GM21423 (cell line): ENCODE results near the gene BABAM2.

Experiments used
- ATAC-seq: cut with Tn5 transposase; IDR thresholded peaks from one replicate; pipeline ENCODE4 v1.9.1; 2021; ENCODE audit warnings: mild to moderate bottlenecking, moderate library complexity; ENCODE audit not compliant: unreplicated experiment

Gene BABAM2

DNA sequence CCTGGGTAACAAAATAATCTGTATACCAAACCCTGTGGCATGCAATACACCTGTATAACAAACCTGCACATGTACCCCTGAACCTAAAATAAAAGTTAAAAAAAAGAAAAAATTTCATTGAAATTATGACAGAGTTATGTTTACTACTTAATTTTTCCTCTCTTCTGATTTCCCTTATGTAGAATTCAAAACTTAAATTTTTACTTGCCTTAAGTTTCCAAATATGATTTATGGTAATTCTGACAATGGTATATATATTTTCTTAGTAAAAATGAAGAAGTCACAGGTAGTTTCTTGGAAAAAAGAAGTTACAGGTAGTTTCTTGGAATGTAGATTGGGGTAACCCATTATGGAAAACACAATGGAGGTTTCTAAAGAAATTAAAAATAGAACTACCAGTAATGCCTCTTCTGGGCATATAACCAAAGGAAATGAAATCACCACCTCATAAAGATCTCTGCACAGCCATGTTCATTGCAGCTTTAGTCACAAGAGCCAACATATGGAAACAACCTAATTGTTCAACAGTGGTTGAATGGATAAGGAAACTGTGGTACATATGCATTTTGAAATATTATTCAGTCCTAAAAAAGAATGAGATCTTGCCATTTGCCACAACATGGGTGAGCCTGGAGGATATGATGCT, 164.9 kb downstream of the BABAM2 start:
- ATAC-seq, result no peak

DNA sequence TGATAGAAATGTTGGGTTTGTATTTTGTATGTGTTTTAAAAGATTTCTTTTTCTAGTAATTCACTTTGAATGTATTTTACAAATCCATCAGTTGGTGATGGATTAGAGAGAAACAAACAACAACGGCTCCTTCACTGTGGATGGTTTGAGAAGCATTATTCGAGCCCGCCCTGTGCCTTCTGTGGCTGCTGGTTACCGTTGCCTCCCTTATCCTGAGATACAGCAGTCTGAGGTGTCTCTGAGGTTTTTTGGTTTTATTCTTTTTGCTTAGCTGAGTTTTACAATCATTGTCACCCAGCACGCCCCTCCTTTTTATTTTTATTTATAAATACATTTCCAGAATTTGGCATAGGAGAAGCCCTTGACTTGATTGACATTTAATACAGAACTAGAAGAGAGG, 168.3 kb downstream of the BABAM2 start:
- ATAC-seq, result no peak

DNA sequence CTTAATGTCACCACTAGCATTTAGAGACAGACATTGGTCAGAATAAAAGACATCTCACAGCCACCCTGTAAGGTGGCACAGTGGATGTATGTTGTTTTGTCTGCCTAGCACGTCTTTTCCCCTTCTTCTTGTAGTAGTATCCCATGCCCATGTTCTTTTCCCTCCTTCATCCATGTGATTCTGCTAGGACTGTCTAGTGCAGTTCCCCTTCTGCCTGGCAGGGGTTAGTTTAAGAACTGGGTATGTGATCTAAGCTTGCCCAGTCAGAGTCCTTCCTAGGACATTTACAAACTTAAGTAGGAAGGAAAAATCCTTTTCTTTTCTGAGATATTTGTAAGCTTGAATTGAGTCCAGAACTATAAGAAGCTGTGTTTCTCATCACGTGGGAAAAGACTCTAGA, 172.3 kb downstream of the BABAM2 start:
- ATAC-seq, result no peak

DNA sequence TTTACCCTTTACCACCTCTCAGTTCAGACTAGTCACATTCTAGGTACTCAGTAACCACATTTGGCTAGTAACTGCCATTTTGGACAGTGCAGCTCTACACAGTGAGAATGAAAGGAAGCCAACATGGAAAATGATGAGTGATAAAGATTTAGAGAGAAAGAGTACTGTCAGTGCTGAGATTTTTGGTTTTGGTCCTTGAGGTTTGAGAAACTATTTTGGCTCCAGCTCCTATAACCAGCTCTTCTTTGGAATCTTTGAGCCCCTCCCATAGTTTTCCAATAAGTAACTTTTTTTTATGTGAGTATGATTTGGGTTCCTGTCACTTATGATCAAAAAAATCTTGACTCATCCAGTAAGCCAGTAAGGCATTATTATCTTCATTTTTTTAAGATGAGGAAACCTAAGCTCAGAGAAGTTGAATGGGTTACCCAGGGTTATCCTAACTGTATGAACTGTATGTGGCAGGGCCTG, 173.0 kb downstream of the BABAM2 start:
- no peak for ATAC-seq

DNA sequence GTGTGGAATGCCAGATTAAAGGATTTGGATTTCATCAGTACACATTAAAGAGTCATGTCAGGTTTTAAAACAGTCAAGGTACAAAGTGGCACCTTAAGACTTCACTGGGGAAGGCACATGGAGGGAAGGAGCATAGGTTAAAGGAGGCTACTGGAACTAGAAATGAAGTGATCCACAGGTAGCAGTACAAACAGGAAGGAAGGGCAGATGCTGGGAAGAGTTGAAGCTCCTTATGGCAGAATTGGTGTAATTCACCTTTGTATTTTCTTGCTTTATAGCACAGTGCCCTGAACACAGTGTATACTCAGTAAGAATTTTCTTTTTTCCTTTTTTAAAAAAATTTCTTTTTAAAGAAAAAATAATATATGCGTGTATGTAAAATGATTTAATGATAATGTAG, 177.1 kb downstream of the BABAM2 start:
- no peak for ATAC-seq

DNA sequence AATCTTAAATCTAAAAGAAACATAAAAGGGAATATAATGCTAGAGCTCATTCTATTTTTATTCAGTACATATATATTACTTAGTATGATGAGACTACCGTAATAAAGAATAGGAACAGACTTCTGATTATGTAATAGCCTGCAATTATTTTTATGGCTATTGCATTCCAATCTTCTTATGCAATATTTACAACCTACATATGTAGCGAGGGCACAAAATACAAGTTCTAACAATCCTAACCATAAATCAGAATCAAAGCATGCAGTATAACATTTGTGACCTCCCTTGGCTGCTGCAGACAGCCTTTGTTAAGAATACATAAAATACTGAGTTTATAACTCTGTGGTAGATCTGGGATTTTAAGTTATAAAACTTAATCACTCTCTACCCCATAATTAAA, 177.6 kb downstream of the BABAM2 start:
- ATAC-seq, result no peak

DNA sequence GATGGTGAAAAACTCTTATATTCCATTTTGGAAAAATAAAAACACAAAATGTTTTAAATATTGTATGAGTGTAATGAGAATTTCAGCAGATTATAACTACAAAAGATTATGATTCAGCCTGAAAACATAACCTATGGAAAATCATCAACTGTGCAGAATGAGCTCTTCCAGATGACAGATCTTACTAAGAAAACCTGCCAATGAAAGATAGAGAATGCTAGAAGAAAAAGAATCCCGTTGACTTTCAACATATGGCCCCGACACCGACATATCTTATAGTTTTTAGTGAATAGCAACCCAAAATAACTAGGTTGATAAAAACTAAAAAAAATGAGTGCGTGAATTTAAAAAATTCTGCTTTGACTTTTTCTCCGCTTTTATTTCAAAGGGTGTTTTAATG, 178.0 kb downstream of the BABAM2 start:
- ATAC-seq, result no peak

DNA sequence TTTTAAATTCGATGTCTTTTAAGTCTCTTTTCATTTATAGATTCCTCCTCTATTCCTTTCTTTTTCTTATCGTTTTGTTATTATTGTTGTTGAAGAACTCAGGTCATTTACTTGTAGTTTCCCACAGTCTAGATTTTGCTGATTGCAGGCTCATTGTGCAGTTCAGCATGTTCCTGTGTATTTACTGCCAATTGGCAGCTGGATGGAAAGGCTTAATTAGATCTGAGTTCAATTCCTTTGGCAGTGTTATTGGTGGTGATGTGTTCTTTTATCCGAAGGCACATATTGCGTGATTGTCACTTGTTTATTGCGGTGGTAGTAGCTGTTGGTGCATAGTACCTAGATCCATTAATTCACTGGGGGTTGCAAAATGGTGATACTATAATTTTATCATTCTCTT, 180.7 kb downstream of the BABAM2 start:
- ATAC-seq, result no peak

DNA sequence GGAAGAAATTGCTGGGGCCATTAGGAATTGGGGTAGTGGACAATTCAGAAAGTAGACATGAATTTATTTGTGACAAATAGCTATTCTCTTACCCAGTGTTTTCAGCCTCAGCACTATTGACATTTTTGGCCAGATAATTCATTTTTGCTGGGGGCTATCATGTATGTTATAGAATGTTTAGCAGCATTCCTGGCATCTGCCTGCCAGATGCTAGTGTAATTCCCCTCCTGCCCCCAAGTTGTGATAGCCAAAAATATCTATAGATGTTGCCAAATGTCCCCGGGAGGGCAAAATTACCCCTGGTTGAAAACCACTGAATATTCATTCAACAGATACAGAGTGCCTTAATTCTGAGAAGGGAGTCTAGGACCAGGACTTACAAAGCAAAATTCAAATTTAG, 183.6 kb downstream of the BABAM2 start:
- no peak for ATAC-seq

DNA sequence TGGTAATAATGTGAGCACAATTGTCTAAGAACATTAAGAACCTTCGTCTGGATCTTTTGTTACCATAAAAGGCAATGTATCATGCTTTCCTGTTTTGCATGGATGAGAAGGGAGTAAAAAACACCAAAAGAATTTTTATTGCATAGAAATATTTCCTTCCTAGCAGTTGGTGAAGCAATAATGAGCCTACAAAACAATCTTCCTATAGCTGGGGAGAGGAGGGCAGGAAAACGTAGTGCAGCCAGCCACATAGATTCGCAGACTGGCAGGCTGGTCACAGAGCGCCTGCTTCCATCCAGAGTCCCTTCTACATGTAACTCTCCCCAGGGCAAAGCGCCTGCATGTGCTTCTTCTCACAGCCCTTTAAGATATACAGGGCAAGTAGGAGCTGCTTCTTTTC, 190.4 kb downstream of the BABAM2 start:
- no peak for ATAC-seq

DNA sequence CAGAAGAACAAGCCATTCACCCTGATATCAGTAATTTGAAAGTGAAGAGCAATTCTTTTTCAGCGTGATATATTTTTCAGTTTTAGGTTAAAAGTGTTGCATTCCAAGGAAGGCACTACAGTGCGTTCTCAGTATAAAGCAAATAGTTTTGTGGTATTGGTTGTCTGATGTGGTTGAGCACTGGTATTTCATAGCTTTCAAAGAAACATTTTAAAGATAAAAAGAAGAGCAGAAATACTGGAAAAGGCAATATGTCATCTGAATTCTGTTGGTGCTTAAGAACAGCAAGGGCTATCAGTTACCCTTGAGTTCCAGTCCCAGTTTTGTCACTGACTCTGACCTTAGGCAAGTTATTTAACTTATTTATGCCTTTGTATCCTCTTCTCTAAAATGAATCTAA, 191.6 kb downstream of the BABAM2 start:
- no peak for ATAC-seq

DNA sequence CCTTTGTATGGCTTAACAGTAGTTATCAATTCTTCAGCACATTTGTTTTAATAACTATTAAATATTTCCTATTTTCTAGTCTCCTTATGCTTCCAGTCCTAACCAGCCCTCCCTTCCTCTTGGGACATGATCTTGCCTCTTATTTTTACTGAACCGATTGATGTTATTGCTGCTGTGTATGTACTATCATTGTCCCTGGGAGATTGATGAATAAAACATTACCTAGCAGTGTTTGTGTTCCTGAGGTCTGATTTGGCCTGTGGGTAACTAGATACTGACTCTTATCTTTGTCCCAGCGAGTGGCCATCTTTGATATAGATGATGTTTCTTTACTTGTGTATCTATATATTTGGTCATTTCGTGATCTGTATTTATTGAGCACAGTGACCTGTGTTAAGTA, 192.9 kb downstream of the BABAM2 start:
- ATAC-seq, result no peak

DNA sequence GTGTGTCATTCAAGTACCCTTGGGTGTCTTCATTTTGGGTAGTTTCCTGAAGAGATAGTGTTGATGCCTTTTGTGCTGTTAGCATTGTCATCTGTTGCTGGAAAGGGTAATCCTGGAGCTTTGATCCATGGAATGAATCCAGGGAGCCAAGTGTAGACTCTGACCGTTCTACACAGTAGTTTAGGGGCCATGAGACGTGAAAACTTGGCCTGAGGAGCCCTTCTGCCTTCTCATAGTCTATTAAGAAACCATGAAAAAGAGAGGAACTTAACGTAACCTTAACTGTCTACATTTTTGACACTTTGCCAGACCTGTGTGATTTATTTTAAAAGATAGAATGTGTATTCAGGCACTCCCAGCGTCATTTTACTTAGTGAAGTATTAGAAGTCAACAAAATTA, 194.0 kb downstream of the BABAM2 start:
- no peak for ATAC-seq

DNA sequence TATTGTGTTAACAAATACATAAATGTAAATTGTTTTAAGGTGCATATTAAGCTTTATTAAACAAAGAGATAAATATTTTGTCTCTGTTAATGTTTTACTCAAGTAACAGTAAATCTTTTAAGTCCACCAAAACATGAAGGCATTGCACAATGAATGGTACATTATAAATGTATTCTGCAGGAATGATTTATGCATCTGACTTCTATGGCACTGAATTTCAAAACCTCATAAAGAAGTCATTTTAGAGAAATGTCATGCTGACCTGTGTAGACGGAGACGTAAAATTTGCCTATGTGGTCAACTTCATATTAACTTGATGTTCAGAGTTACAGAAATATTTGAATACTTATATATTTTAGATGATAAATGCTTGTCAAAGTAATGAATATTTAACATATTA, 194.7 kb downstream of the BABAM2 start:
- ATAC-seq, result no peak

DNA sequence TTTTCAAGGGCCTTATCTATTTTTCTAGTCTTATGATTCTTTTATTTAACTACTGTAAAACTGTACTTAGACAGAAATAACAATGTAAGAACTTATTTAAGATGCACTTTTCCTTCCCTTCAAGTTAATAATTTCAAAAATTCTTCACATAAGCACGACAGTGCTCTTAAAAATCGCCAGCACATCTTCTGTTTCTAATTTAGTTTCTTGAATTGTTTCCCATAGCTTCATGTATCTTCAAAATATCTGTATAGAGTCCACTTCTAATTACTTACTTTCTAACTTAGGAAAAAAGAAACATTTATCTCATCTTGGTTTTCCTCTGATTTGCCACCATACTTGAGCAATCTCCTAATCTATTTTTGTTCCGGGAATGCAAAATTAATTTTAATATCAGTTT, 196.1 kb downstream of the BABAM2 start:
- ATAC-seq, result no peak

DNA sequence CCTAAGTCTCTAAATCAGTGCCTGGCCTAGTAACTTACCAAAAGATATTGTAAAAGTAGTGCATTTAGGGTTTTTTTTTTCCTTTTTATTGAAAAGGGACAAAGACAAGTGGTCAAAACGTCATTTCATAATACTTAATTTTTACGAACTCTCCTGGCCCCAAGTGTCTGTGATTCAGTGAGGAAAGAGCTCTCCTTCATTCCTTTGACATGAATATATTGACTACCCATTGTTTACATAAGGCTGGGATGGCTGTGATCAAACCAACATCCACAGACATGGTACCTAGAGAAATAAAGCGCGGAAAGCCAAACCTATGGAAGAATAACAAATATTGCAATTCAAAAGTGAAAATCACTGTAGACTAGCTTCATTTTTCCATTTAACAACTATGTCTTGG, 198.4 kb downstream of the BABAM2 start:
- ATAC-seq, result no peak

DNA sequence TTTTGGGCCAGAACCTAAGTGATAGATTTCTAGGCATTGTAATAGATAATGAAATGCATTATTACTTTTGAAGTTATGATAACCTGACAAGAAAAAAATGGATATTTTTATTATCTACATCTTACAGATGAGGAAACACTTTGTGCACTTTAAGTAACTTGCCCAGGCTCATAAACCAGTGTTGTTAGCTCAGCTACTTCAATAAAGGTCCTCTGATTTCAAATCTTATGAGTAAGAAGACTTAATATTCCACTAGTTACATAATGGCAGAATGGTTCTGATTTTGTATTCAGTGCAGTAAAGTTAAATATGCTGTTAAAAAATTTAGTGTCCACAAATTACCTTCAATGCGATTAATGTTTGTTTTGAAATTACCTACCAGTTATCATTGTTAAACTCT, 199.0 kb downstream of the BABAM2 start:
- ATAC-seq, result no peak

DNA sequence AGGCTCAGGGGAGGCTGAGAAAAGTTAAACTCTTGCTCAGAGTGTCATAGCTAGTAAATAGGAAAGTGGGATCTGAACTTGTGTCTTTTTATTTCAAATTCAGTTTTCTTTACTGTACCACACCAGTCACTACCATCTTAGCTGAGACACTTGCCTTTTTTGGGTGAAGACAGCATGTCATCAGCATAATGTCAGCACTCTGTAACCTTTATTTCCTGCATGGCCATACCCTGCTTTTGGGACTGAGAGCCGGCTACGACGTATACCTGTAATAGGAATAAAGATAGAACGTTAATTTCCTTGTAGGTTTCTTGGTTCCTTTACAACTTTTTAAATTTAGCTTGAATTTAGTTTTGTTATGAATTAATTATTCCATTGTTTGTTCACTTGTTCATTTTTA, 202.8 kb downstream of the BABAM2 start:
- ATAC-seq, result no peak

DNA sequence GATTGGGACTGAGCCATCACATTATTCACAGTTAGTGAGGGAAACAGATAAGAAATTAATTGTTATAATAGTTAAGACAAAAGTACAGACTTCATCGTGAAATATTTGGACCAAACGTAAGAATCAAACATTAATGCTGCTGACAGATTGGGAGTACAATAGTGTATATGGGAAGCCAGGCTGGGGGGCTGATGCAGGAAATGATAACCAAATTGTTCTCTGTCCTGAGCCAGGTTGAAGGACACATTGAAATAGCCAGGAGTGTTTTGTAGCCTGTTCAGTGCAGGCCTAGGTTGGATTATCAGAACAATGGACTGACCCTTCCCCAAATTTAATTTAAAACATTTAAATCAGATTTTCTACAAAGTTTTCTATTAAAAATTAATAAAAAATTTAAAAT, 203.2 kb downstream of the BABAM2 start:
- no peak for ATAC-seq

DNA sequence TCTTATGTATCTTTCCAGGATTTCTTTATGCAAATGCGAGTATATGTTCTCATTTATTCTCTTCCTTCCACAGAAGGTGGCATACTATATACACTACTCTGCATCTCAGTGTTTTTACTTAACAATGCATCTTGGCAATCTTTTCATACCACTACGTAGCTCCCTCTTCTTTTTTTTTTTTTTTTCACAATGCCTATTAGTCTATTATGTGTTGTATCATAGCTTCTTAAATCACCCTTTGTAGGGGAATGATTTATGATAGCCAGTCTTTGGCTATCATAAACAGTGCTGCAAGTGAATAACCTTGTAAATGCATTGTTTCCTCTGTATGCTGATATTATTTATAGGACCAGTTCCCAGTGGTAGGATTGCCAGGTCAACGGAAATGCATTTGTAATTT, 204.2 kb downstream of the BABAM2 start:
- no peak for ATAC-seq

DNA sequence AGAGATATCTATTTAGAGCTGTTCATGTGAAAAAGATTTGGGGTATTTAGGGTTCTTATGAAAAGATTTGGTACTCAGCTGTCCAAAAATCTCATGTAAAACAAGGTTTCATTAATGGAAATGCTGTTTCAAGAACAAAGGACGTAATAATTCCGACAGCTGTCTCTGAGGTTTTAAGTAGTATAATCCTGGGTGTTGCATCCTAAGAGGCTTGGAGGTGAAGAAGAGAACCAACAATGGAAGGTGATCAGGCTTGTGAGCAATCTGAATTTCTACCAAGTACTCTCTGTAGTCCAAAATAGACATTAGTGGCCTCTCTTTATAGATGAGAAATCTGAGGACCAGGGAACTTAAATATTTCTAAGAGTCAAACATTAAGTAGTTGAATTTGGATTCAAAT, 205.1 kb downstream of the BABAM2 start:
- no peak for ATAC-seq

DNA sequence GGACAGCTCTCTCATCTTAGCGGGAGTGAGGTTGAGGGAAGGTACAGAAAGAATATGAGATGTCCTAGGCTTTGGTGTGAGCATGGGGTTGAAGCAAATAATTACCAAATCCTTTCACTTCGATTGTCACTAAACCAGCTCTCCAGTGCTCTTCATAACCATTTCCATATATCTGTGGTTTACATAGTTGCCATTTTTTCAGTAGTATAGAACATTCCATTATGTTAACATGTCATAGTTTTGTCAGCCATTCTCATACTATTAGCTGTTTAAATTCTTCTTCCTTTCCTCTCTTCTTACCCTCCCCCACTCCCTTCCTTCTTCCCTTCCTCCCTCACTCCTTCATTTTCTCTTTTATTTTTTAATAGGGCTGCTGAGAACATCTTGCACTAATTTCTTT, 205.9 kb downstream of the BABAM2 start:
- no peak for ATAC-seq

DNA sequence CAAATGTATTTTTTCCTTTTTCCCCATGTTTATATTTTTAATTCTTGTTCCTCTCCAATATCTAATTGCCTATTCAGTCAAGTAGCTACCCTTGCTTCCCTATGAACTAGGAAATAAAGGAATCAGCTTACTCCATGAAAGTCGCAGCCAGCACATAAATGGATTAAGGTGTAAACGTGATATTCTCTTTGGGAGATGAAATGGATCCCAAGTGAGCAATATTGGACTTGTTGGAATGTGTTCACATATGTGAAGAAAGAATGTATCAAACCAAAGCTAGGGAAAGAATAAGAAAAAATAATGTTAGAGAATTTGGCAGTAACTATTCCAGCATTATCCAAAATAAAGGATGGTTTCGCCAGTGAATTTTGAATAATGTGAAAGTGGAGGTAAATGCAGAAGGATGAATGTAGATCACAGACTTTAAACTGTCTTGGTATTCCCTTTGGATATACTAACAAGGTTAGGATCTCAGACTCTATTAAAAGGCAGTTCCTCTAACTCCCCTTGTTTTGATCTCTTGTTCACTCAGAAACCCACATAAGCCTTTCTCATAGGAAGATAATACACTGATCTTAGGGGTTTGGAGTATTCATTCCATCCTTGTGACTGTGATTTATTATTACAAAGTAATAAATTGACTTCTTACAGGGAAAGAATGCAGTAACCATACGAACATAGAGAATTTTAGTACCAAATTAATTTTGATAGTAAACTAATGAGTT, 208.1 kb downstream of the BABAM2 start:
- no peak for ATAC-seq
